UCSD-AML1 (cell line): Measurements from ENCODE around the gene DBP.

Source experiments
- DNase-seq: peaks from one replicate; lab custom pipeline; 2025; ENCODE audit not compliant: unreplicated experiment; lab: John Stamatoyannopoulos, UW

Gene DBP

GRCh38 chr19:48613852-48614435, 23.2 kb downstream of the DBP start:
- DNase-seq, result no peak

DNA sequence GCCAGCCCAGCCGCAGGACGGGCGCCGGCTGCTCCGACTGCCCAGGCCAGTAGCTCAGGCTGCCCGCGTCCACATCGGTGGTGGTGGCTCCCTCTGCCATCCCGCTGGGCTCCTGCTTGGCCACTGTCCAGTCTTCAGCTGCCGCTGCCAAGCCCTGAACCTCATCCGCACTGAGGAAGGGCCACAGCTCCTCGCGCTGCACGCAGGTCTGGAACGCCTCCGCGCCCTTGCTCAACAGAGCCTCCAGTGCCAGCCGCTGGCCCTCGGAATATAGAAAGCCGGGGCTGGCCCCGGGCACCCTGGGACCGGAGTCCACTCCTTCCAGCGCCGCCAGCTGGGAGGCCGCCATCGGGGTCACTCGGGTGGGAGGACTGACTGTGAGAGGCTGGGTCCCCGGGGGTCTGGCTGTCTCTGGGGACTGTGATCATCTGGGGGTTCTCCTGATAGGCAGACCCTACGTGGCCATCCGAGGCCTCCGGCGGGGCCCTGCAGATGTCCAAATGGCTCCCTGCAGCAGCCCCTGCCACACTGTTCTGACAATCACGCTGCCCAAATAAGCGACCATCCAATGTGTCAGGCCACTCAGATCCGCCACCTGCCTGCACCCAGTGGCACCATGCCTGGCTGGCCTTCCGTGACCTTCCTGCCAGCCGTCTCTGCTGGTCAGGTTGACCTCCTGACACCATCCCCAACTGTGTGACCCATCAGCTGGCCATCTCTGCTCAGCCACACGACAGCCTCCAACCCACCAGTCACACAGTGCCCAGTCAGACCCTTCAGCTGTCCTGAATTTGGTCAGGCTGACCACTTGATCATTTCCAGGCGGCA, 23.9 kb downstream of the DBP start:
- no peak for DNase-seq

GRCh38 chr19:48611872-48612271, 25.3 kb downstream of the DBP start:
- no peak for DNase-seq

GRCh38 chr19:48609571-48610108, 27.5 kb downstream of the DBP start:
- no peak for DNase-seq

DNA sequence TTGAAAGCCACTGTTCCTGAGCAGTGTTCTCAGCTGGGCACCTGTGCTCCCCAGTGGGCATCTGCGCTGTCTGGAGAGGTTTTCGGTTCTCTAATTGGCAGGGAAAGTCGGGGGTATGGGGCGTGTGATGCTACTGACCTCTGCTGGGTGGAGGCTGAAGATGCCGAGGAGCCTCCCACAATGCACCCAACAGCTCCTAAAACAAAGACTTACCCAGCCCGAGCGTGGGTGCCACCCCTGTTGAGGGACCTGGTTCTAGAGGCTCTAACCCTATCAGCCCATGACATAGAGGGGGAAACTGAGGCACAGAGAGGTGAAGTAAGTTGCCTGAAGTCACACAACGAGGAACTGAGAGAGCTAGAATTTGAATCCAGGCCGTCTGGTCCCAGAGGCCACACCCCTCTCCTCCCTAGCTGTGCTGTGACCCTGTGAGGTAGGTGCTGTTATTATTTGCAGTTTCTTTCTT, 28.3 kb downstream of the DBP start:
- DNase-seq, result peak; percentile 58

GRCh38 chr19:48607359-48607755, 29.8 kb downstream of the DBP start:
- DNase-seq, result no peak

DNA sequence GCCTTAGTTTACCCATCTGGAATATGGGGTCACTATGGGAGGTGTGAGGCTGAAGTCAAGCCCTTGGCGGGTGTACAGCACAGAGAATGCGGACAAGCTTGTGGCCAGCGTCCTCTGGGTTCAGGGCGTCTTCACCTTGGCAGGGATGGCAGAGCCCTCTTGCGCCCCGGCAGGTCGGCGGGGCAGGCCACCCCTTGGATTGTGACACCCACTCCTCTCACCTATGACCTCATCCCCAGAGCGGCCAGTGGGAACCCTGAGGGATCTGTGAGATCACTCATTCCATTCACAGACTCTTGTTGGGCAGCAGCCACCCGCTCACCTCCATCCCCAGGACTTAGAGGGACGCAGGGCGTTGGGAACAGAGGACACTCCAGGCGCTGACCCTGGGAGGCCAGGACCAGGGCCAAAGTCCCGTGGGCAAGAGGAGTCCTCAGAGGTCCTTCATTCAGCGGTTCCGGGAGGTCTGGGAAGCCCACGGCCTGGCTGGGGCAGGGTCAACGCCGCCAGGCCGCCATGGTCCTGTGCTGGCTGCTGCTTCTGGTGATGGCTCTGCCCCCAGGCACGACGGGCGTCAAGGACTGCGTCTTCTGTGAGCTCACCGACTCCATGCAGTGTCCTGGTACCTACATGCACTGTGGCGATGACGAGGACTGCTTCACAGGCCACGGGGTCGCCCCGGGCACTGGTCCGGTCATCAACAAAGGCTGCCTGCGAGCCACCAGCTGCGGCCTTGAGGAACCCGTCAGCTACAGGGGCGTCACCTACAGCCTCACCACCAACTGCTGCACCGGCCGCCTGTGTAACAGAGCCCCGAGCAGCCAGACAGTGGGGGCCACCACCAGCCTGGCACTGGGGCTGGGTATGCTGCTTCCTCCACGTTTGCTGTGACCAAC, 30.5 kb downstream of the DBP start, which contains the start of gene SPACA4:
Gene SPACA4 (plus strand): TSS at position 280 of the 896 bp plus-strand sequence. CDS start 237 bp downstream, at position 517.
- DNase-seq, result no peak

GRCh38 chr19:48603850-48604249, 33.3 kb downstream of the DBP start:
- DNase-seq, result no peak

DNA sequence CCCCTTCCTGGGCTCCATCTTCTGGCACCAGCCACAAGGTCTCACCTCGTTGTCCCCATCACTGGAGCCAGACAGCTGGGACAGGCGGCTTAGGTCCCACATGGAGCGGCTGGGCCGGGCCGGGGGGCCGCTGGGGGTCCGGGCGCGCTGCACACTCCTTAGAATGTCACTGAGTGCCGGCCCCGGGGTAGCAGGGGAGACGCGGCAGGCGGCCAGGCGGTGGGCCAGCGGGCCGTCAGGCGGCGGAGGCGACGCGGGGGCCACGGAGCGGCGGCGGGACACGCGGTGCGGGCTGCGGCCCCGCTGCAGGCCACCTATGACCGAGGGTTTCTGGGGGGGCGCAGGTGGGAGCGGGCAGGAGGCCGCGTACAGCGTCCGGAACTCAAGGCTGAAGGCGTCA, 33.7 kb downstream of the DBP start:
- no peak for DNase-seq

GRCh38 chr19:48603001-48603400, 34.2 kb downstream of the DBP start:
- no peak for DNase-seq

GRCh38 chr19:48600679-48601417, 36.3 kb downstream of the DBP start:
- DNase-seq, result no peak

DNA sequence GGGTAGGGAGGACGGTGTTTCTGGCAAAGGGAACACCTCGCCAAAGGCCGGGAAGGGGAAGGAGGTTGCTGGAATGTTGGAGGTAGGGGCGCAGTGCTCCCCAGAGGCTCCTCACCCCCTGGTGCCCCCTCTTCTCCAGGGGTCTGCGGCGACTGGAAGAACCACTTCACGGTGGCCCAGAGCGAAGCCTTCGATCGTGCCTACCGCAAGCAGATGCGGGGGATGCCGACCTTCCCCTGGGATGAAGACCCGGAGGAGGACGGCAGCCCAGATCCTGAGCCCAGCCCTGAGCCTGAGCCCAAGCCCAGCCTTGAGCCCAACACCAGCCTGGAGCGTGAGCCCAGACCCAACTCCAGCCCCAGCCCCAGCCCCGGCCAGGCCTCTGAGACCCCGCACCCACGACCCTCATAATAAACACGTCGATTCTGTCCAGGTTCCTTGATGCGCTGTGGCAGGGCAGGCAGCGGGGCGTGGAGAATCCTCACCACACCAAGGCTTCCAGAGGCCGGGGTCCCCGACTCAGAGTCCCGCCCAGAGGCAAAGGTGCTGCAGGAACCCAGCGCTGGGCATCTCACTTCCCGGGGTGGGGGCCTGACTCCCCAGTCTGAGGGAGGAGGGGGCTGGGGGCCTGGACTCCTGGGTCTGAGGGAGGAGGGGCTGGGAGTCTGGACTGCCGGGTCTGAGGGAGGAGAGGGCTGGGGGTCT, 38.0 kb downstream of the DBP start:
- no peak for DNase-seq

- no peak for DNase-seq
These were observed 40.3 kb downstream of the DBP start for GRCh38 chr19:48596679-48597465.

DNA sequence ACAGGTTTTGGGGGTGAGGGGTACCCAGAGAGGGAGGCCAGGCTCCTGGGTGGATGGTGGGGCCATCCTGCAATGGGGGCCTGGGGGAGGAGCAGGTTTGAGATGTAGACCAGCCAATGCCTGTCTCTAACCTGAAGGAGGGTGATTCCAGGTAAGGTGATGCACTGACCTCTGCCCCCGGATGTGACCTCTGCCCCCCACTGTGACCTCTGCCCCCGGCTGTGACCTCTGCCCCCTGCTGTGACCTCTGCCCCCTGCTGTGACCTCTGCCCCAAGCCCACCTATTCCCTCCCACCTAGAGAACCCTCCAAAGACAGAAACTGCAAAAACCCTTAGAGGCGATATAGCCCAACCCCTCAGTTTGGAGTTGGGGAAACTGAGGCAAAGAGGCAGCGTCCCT, 40.9 kb downstream of the DBP start:
- DNase-seq, result no peak

- DNase-seq, result no peak
These were observed 41.3 kb downstream of the DBP start for GRCh38 chr19:48595833-48596232.

GRCh38 chr19:48595171-48595570, 42.0 kb downstream of the DBP start:
- DNase-seq, result no peak

- no peak for DNase-seq
These were observed 46.2 kb downstream of the DBP start for GRCh38 chr19:48591021-48591420.

- DNase-seq, result peak; percentile 87
These were observed 48.3 kb downstream of the DBP start for GRCh38 chr19:48588670-48589401.
